ENCODE results near the gene MOB3A. TPM values are rescaled to one million over a fixed set of nuclear protein-coding genes. Genes with fewer than 3 reads are reported as not detected.

The MOB3A gene
- total and polyA plus RNA-seq, 2 of the 8 experiments (the other 6 are each of a cell fraction or from before 2014, with no cell fraction given) = 9.2 to 9.6 TPM

DNA sequence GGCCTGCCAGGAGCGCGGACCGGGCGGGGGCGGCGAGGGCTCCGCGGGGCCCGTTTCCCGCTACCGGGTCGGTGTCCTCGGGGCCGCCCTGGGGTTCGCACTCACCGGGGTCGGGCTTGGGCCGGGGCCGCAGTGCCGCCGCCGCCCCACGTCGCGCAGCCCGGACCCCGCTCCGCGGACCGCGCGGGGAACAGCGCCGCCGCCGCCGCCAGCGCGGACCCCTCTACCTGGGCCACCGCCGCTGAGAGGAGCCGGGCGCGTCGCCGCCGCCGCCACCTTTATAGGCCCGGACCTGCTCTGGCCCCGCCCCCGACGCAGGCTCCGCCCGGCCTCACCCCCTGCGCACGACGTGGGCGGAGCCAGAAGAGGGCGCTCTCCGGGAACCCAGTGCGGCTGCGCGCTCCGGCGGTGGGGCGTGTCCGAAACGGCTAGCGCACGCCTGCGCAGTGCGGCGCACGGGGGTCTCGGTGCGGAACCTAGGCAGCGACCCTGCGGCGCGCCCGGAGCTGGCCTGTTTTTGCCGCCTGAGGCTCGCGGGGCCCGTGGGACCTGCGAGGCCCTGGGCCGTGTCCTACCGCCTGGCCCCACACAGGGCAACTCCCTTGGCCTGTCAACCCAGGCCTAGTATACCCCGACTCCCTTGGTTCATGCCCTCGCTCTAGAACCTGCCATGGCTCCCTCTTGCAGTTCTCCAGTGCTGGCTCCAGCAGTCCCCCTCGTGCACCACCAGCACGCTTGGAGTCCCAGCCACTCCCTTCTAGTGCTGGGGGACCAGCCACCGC lies 44.9 kb downstream of the MOB3A start, which contains the start of gene MKNK2 (continued):
- TF ChIP-seq RFX5 (IDR thresholded peaks at IDR 0.05; ENCODE audit: borderline replicate concordance, low read depth, low read length) = no peak
- TF ChIP-seq RNF2 (IDR thresholded peaks at IDR 0.05; ENCODE audit: borderline replicate concordance, low read depth, low read length, missing control alignments, poor library complexity, severe bottlenecking) = no peak
- TF ChIP-seq EZH2 (IDR thresholded peaks at IDR 0.05; ENCODE audit: low read depth, low read length, severe bottlenecking) = no peak
- no peak for TF ChIP-seq SAP30 (IDR thresholded peaks at IDR 0.05; ENCODE audit: insufficient read depth, insufficient replicate concordance, low read length)
- TF ChIP-seq BCL11A (IDR thresholded peaks at IDR 0.05; ENCODE audit: low read depth in 2 of 2, low read length in 2 of 2) = no peak
- no peak for TF ChIP-seq FOSL1 (IDR thresholded peaks at IDR 0.05; ENCODE audit: insufficient read depth, low read depth, low read length)
- TF ChIP-seq YY1 (IDR thresholded peaks at IDR 0.05; ENCODE audit: low read depth, low read length) = no peak
- TF ChIP-seq POLR2A (IDR thresholded peaks at IDR 0.05; ENCODE audit: control extremely low read depth in 1 of 2, low read depth in 2 of 2, low read length in 2 of 2) = peak in 1 of 2 experiments; percentile 100; a peak in 2 of 3 replicates
- TF ChIP-seq SIN3A (conservative IDR thresholded peaks at IDR 0.05 in 1 of 2, IDR thresholded peaks at IDR 0.05 in 1 of 2; ENCODE audit: low read depth in 1 of 2, low read length in 2 of 2) = peak in 1 of 2 experiments; percentile 55; a peak in 2 of 4 replicates
- no peak for TF ChIP-seq CBX8 (IDR thresholded peaks at IDR 0.05; ENCODE audit: borderline replicate concordance, low read depth, low read length)
- TF ChIP-seq, protein P1, sequence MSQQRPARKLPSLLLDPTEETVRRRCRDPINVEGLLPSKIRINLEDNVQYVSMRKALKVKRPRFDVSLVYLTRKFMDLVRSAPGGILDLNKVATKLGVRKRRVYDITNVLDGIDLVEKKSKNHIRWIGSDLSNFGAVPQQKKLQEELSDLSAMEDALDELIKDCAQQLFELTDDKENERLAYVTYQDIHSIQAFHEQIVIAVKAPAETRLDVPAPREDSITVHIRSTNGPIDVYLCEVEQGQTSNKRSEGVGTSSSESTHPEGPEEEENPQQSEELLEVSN (IDR thresholded peaks at IDR 0.05) = peak; percentile 83
- no peak for TF ChIP-seq SIX5 (IDR thresholded peaks at IDR 0.05; ENCODE audit: low read depth, low read length)
- TF ChIP-seq TAF7 (optimal IDR thresholded peaks at IDR 0.05; ENCODE audit: borderline replicate concordance, low read depth, low read length) = peak; percentile 92
- peak; percentile 99 for TF ChIP-seq POLR2AphosphoS5 (IDR thresholded peaks at IDR 0.05; ENCODE audit: low read depth, low read length)
- TF ChIP-seq SRF (IDR thresholded peaks at IDR 0.05; ENCODE audit: low read depth, low read length) = no peak
- peak; percentile 88 for TF ChIP-seq CREB1 (IDR thresholded peaks at IDR 0.05)
- no peak for TF ChIP-seq JUND (IDR thresholded peaks at IDR 0.05; ENCODE audit: low read length)
- TF ChIP-seq SP4 (IDR thresholded peaks at IDR 0.05; ENCODE audit: low read length) = peak; percentile 96
- TF ChIP-seq, protein P2, sequence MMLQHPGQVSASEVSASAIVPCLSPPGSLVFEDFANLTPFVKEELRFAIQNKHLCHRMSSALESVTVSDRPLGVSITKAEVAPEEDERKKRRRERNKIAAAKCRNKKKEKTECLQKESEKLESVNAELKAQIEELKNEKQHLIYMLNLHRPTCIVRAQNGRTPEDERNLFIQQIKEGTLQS (IDR thresholded peaks at IDR 0.05; ENCODE audit: insufficient read depth, low read depth, low read length) = 0 out of 2 replicates have a peak, but pooled peaks have one; percentile 14
- no peak for TF ChIP-seq KDM5A (IDR thresholded peaks at IDR 0.05; ENCODE audit: low read length)
- no peak for TF ChIP-seq TCF12 (IDR thresholded peaks at IDR 0.05; ENCODE audit: low read depth, low read length)

Measured in H1 (cell line).